H9 (cell line): ENCODE results near the gene RELB. TPM values are rescaled to one million over a fixed set of nuclear protein-coding genes. Genes with fewer than 3 reads are reported as not detected.

Source experiments
- DNase-seq: peaks from one replicate; pipeline ENCODE4 v3.0.0-alpha.2; 2017
- H2AFZ ChIP-seq: one replicate; pipeline ENCODE4 v1.6.1; 2013; ENCODE audit warnings: mild to moderate bottlenecking, low read length, control low read depth, moderate library complexity
- H2AK5ac ChIP-seq: 2 replicates; pipeline ENCODE4 v1.6.1; 2013; ENCODE audit warnings: low read length, control low read depth, mixed read lengths; ENCODE audit not compliant: insufficient read length
- H2BK120ac ChIP-seq: one replicate; pipeline ENCODE4 v1.6.1; 2013; ENCODE audit warnings: low read depth, mild to moderate bottlenecking, low read length, control low read depth, inconsistent platforms; ENCODE audit not compliant: poor library complexity, severe bottlenecking
- H2BK12ac ChIP-seq: 2 replicates; pipeline ENCODE4 v1.6.1; 2013; ENCODE audit warnings: low read length, control low read depth, mixed read lengths, low read depth; ENCODE audit not compliant: insufficient read length
- H2BK15ac ChIP-seq: 2 replicates; pipeline ENCODE4 v1.6.1; 2013; ENCODE audit warnings: low read depth, low read length, control low read depth
- H2BK20ac ChIP-seq: one replicate; pipeline ENCODE4 v1.6.1; 2013; ENCODE audit warnings: low read depth, mild to moderate bottlenecking, low read length, control low read depth, inconsistent platforms; ENCODE audit not compliant: poor library complexity, severe bottlenecking
- H2BK5ac ChIP-seq: 2 replicates; pipeline ENCODE4 v1.6.1; 2013; ENCODE audit warnings: low read length, control low read depth, mixed read lengths; ENCODE audit not compliant: insufficient read length
- H3K14ac ChIP-seq: 2 replicates; pipeline ENCODE4 v1.6.1; 2013; ENCODE audit warnings: low read length, control low read depth; ENCODE audit not compliant: insufficient read depth
- H3K18ac ChIP-seq: 2 replicates; pipeline ENCODE4 v1.6.1; 2013; ENCODE audit warnings: low read depth, mild to moderate bottlenecking, mixed read lengths, low read length, control low read depth; ENCODE audit not compliant: insufficient read length
- H3K23ac ChIP-seq: 2 replicates; pipeline ENCODE4 v1.6.1; 2013; ENCODE audit warnings: low read length, control low read depth, mixed read lengths, low read depth; ENCODE audit not compliant: insufficient read length
- H3K23me2 ChIP-seq: 2 replicates; pipeline ENCODE4 v1.6.1; 2013; ENCODE audit warnings: low read depth, mild to moderate bottlenecking, mixed read lengths, low read length, control low read depth; ENCODE audit not compliant: insufficient read length, poor library complexity, severe bottlenecking
- H3K27ac ChIP-seq: 2 replicates; pipeline ENCODE4 v1.5.1; 2013; ENCODE audit warnings: low read length, control low read depth, mixed read lengths, low read depth; ENCODE audit not compliant: insufficient read length
- H3K27me3 ChIP-seq: 2 replicates; pipeline ENCODE4 v1.6.1; 2013; ENCODE audit warnings: low read length, control low read depth, inconsistent platforms; ENCODE audit not compliant: insufficient read depth
- H3K4ac ChIP-seq: 2 replicates; pipeline ENCODE4 v1.6.1; 2013; ENCODE audit warnings: low read depth, mild to moderate bottlenecking, control low read depth, inconsistent platforms, low read length, moderate library complexity
- H3K4me1 ChIP-seq: 2 replicates; pipeline ENCODE4 v1.6.1; 2013; ENCODE audit warnings: low read length, control low read depth, inconsistent platforms; ENCODE audit not compliant: insufficient read depth
- H3K4me2 ChIP-seq: 2 replicates; pipeline ENCODE4 v1.6.1; 2013; ENCODE audit warnings: low read length, control low read depth, mixed read lengths; ENCODE audit not compliant: insufficient read length, insufficient read depth
- H3K56ac ChIP-seq: 2 replicates; pipeline ENCODE4 v1.6.1; 2013; ENCODE audit warnings: low read depth, mild to moderate bottlenecking, mixed read lengths, low read length, control low read depth; ENCODE audit not compliant: insufficient read length
- H3K79me1 ChIP-seq: 2 replicates; pipeline ENCODE4 v1.6.1; 2013; ENCODE audit warnings: low read depth, mild to moderate bottlenecking, moderate library complexity, low read length, control low read depth, inconsistent platforms; ENCODE audit not compliant: insufficient read depth, poor library complexity, severe bottlenecking
- H3K79me2 ChIP-seq: 2 replicates; pipeline ENCODE4 v1.6.1; 2013; ENCODE audit warnings: low read length, control low read depth, inconsistent platforms; ENCODE audit not compliant: insufficient read depth
- H3K9ac ChIP-seq: 2 replicates; pipeline ENCODE4 v1.6.1; 2013; ENCODE audit warnings: low read length, control low read depth, mixed read lengths; ENCODE audit not compliant: insufficient read length; ENCODE audit errors: extremely low read depth
- H3K9me3 ChIP-seq: one replicate; pipeline ENCODE4 v1.6.1; 2013; ENCODE audit warnings: low read depth, low read length, inconsistent platforms; ENCODE audit not compliant: control insufficient read depth
- H3T11ph ChIP-seq: one replicate; pipeline ENCODE4 v1.6.1; 2013; ENCODE audit warnings: mild to moderate bottlenecking, low read length, control low read depth, inconsistent platforms
- H4K20me1 ChIP-seq: one replicate; pipeline ENCODE4 v1.6.1; 2013; ENCODE audit not compliant: control insufficient read depth, insufficient read length, insufficient read depth
- H4K5ac ChIP-seq: 2 replicates; pipeline ENCODE4 v1.6.1; 2013; ENCODE audit warnings: low read depth, mild to moderate bottlenecking, mixed read lengths, low read length, control low read depth; ENCODE audit not compliant: insufficient read length
- H4K8ac ChIP-seq: replicated peaks from 2 replicates; pipeline ENCODE4 v1.6.1; 2013; ENCODE audit warnings: low read length, control low read depth, mixed read lengths, low read depth; ENCODE audit not compliant: insufficient read length
- H4K91ac ChIP-seq: 2 replicates; pipeline ENCODE4 v1.6.1; 2013; ENCODE audit warnings: low read depth, mild to moderate bottlenecking, moderate library complexity, mixed read lengths, low read length, control low read depth; ENCODE audit not compliant: insufficient read length
- H3K27ac Mint-ChIP-seq, 3 experiments: 2 replicates in 2 of 3; 3 replicates in 1 of 3; pipeline ENCODE4 v1.8.0; 2020 to 2021; ENCODE audit warnings: mixed read lengths in 3 of 3, mild to moderate bottlenecking in 1 of 3, moderate library complexity in 1 of 3
- H3K27me3 Mint-ChIP-seq: 2 replicates; pipeline ENCODE4 v1.8.0; 2021; ENCODE audit warnings: low read depth, mild to moderate bottlenecking, moderate library complexity, mixed read lengths
- H3K36me3 Mint-ChIP-seq, 3 experiments: 2 replicates in 2 of 3; 3 replicates in 1 of 3; pipeline ENCODE4 v1.8.0; 2020 to 2021; ENCODE audit warnings: low read depth in 3 of 3, mixed read lengths in 3 of 3; ENCODE audit not compliant: insufficient read depth in 1 of 3
- H3K4me1 Mint-ChIP-seq, 2 experiments: 2 replicates each; pipeline ENCODE4 v1.8.0; 2020; ENCODE audit warnings: mixed read lengths in 2 of 2
- H3K4me3 Mint-ChIP-seq, 2 experiments: 2 replicates in 1 of 2; 3 replicates in 1 of 2; pipeline ENCODE4 v1.8.0; 2020 to 2021; ENCODE audit warnings: mild to moderate bottlenecking in 2 of 2, mixed read lengths in 2 of 2, moderate library complexity in 1 of 2
- H3K9me3 Mint-ChIP-seq, 2 experiments: 2 replicates in 1 of 2; 3 replicates in 1 of 2; pipeline ENCODE4 v1.8.0; 2020; ENCODE audit warnings: mild to moderate bottlenecking in 2 of 2, mixed read lengths in 2 of 2, moderate library complexity in 1 of 2
- CTCF ChIP-seq: fragments of 200-600 bp; sonication (generic); conservative IDR thresholded peaks from 3 replicates; pipeline ENCODE4 v1.8.0; 2021; ENCODE audit warnings: antibody characterized with exemption, mild to moderate bottlenecking
- WGBS: extraction: QIAGEN DNeasy Blood & Tissue Kit; methylation state at CpG from one replicate; pipeline ENCODE4 v1.1.7; 2013; ENCODE audit warnings: missing lambda C conversion rate, low lambda C conversion rate, mixed read lengths; ENCODE audit not compliant: insufficient read length; ENCODE audit errors: extremely low coverage; 5-methylcytosine and 5-hydroxymethylcytosine counted together
- total RNA-seq: library from RNA; stranded (reverse); gene quantifications from 2 replicates; pipeline ENCODE4 v1.2.1, GENCODE V29; 2021

Gene RELB
- total RNA-seq, 1 experiment from 2014 or later = 13.7 TPM

- Histone ChIP-seq H3K23me2 (no peaks in the 10 kb centered on the region), H2BK20ac (no peak overlapping the region), H3K27ac (no peak overlapping the region), H3K4ac (no peak overlapping the region), H2AFZ (no peak overlapping the region), H3K4me1 (no peaks in the 10 kb centered on the region), H3K79me1 (no peaks in the 10 kb centered on the region), H4K20me1 (no peaks in the 10 kb centered on the region), H3K9ac (no peak overlapping the region), H2BK5ac (no peak overlapping the region), H4K5ac (no peak overlapping the region), H4K91ac (no peak overlapping the region), H2BK12ac (no peak overlapping the region), H3K56ac (no peak overlapping the region), H2BK15ac (no peak overlapping the region), H2BK120ac (no peak overlapping the region), H3K4me2 (no peak overlapping the region), H4K8ac (no peak overlapping the region), H2AK5ac (no peak overlapping the region), H3K14ac (no peak overlapping the region), H3K9me3 (no peaks in the 10 kb centered on the region), H3K27me3 (no peaks in the 10 kb centered on the region), H3K18ac (no peak overlapping the region), H3T11ph (no peak overlapping the region), H3K23ac (no peak overlapping the region), H3K79me2 (no peaks in the 10 kb centered on the region)
- no peaks in the 10 kb centered on the region; the same call in 1 of the 2 replicates for H3K27me3 Mint-ChIP-seq
- peak overlapping the region in 1 of 3 experiments; percentile 35; a peak in 1 of 7 replicates for H3K27ac Mint-ChIP-seq
- TF ChIP-seq CTCF = no peak
- no peaks in the 10 kb centered on the region for H3K9me3 Mint-ChIP-seq
- H3K36me3 Mint-ChIP-seq = peaks cover 13 to 26% (median 21%) of the 10 kb centered on the region in 3 experiments; a peak in 6 of 7 replicates
- no peaks in the 10 kb centered on the region for H3K4me1 Mint-ChIP-seq
- no peak for DNase-seq
- WGBS = no CpG with 5 or more reads among the region's 12 CpGs
- no peak overlapping the region for H3K4me3 Mint-ChIP-seq
Measured at GRCh38 chr19:44993926-44994537, 7.2 kb upstream of the RELB start.
